ENCODE data around the gene ALPI. TPM values are rescaled to one million over a fixed set of nuclear protein-coding genes. Genes with fewer than 3 reads are reported as not detected.

The ALPI gene
- total and polyA plus RNA-seq, 2 donors (not counting 3 experiments of a cell fraction or from before 2014, with no cell fraction given): not detected

DNA sequence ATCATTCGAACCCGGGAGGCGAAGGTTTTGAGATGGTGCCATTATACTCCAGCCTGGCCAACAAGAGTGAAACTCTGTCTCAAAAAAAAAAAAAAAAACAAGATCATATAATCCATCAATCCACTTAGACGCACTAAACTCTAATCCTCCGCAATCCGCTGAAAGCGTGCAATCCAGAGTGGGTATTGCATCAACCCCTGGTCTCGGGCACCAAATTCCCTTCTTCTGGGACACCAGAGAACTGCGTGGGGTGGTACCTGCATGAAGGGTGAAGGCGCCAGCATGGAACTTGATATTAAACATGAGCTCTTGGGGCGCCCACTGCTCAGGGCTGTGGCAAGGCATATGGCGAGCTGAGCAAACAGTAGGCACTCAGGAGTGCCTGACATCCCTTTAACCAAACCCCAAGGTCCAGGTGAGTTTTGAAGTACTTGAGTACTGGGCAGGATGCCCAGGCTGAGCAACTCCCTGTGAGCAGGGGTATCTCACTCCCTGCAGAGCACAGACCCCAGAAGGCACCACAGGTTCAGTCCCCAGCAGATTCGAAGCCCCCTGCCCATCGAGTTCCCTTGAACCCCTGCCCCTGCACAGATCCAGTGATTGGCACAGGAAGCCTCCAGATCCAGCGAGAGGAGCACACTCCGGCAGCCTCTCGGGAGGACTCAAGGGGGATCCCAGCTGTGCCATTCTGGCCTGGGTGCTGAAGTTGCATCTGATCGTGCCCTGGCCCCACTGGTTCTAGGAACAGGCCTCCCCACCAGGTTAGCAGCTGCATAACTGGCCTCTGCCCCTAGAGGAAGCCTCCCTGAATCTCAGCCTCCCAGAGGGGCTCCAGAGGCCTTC is 8.0 kb downstream of the ALPI start:
- no peaks in the 10 kb centered on the region for H3K4me1 ChIP-seq (ENCODE audit: control insufficient read depth, extremely low read depth, insufficient read depth, low read length)
- no TSS peak for BruUV-seq (replicated peaks)

DNA sequence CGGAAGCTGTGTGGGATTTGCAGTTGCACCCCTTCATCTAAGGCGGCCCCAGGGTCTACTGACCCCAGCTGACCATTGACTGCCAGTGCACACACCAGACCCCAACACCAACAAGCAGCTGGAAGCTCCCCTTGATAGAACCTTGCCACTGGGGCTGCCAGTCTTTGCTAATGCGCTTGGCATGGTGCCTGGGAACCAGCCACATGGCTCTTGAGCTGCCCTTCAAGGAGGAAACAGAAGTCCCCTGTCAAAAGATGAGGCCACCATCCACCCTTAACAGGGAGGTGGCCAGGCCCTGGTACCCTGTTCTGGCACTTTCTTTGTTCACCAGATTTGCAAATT is 8.6 kb downstream of the ALPI start:
- BruUV-seq (replicated peaks): no TSS peak
- H3K9me3 ChIP-seq (replicated peaks; ENCODE audit: control insufficient read depth, insufficient read depth, low read length): no peaks in the 10 kb centered on the region
- H3K9ac ChIP-seq (replicated peaks; ENCODE audit: extremely low read depth, insufficient read depth, low read length): no peak overlapping the region
- intact Hi-C loops (cut with micrococcal nuclease): no loop called here
- H3K27me3 ChIP-seq (ENCODE audit: control insufficient read depth in 2 of 2, insufficient read depth in 2 of 2, low read length in 2 of 2): peaks cover 0 to 8% of the 10 kb centered on the region in 2 experiments
- no peak for DNase-seq (ENCODE audit: low read depth, low spot score)
- ChIA-PET CTCF (interaction anchor here (1.0 to 1.5 kb wide), 3 partner anchors 10 to 60 kb away, joined by 3 to 5 read pairs (median 3); no protein-coding TSS in a partner anchor), POLR2A (no interaction called here)
- no peaks in the 10 kb centered on the region for H3K4me1 ChIP-seq (ENCODE audit: control insufficient read depth, extremely low read depth, insufficient read depth, low read length)
- no peaks in the 10 kb centered on the region for H3K79me2 ChIP-seq (ENCODE audit: control insufficient read depth, insufficient read depth, low read length)
- H3K9me1 ChIP-seq (replicated peaks; ENCODE audit: control insufficient read depth, extremely low read depth, insufficient read depth, low read length): no peaks in the 10 kb centered on the region
- H3K4me3 ChIP-seq (replicated peaks in 1 of 3; ENCODE audit: insufficient read depth in 1 of 3, low read depth in 1 of 3, low read length in 3 of 3): no peak overlapping the region
- no peak for FAIRE-seq
- no peak for TF ChIP-seq EZH2 (IDR thresholded peaks at IDR 0.05; ENCODE audit: borderline replicate concordance, low read depth, low read length, severe bottlenecking)
- TF ChIP-seq GATA2 (IDR thresholded peaks at IDR 0.05; ENCODE audit: insufficient read depth, insufficient read length, low read depth, low read length): no peak
- TF ChIP-seq POLR2A (IDR thresholded peaks at IDR 0.05; ENCODE audit: low read depth, low read length): no peak
- no peak for TF ChIP-seq FOS (IDR thresholded peaks at IDR 0.05; ENCODE audit: borderline replicate concordance, insufficient read depth, low read length)
- TF ChIP-seq, protein P1, sequence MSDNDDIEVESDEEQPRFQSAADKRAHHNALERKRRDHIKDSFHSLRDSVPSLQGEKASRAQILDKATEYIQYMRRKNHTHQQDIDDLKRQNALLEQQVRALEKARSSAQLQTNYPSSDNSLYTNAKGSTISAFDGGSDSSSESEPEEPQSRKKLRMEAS (IDR thresholded peaks at IDR 0.05; ENCODE audit: insufficient read depth, insufficient read length): no peak
- no peak for TF ChIP-seq MYC (IDR thresholded peaks at IDR 0.05; ENCODE audit: low read depth, low read length)
- no peaks in the 10 kb centered on the region for H4K20me1 ChIP-seq (replicated peaks; ENCODE audit: control insufficient read depth, extremely low read depth, insufficient read depth, low read length)
- no peaks in the 10 kb centered on the region for H3K36me3 ChIP-seq (ENCODE audit: control insufficient read depth in 2 of 2, extremely low read depth in 1 of 2, insufficient read depth in 2 of 2, low read length in 2 of 2)
- dilution Hi-C loops (cut with MboI; ENCODE audit: extremely low pct_ligation_motif_present, low sequenced_read_pairs): no loop called here
- no peak overlapping the region for H3K4me2 ChIP-seq (ENCODE audit: insufficient read depth, low read length)
- H3K27ac ChIP-seq (ENCODE audit: insufficient read depth, low read depth, low read length): no peak overlapping the region
- H2AFZ ChIP-seq (ENCODE audit: low read depth, low read length): no peak overlapping the region

More for the DNA sequence above, 8.0 kb downstream of the ALPI start:
- Histone ChIP-seq H3K4me3 (replicated peaks in 1 of 3; ENCODE audit: insufficient read depth in 1 of 3, low read depth in 1 of 3, low read length in 3 of 3) (no peak overlapping the region), H3K36me3 (ENCODE audit: control insufficient read depth in 2 of 2, extremely low read depth in 1 of 2, insufficient read depth in 2 of 2, low read length in 2 of 2) (no peaks in the 10 kb centered on the region), H3K79me2 (ENCODE audit: control insufficient read depth, insufficient read depth, low read length) (no peaks in the 10 kb centered on the region), H3K27me3 (ENCODE audit: control insufficient read depth in 2 of 2, insufficient read depth in 2 of 2, low read length in 2 of 2) (peaks cover 2 to 8% of the 10 kb centered on the region in 2 experiments), H3K9me3 (replicated peaks; ENCODE audit: control insufficient read depth, insufficient read depth, low read length) (no peaks in the 10 kb centered on the region), H3K27ac (ENCODE audit: insufficient read depth, low read depth, low read length) (no peak overlapping the region), H4K20me1 (replicated peaks; ENCODE audit: control insufficient read depth, extremely low read depth, insufficient read depth, low read length) (no peaks in the 10 kb centered on the region), H3K9me1 (replicated peaks; ENCODE audit: control insufficient read depth, extremely low read depth, insufficient read depth, low read length) (no peaks in the 10 kb centered on the region), H3K4me2 (ENCODE audit: insufficient read depth, low read length) (no peak overlapping the region), H3K9ac (replicated peaks; ENCODE audit: extremely low read depth, insufficient read depth, low read length) (no peak overlapping the region), H2AFZ (ENCODE audit: low read depth, low read length) (no peak overlapping the region)
- no peak for FAIRE-seq
- no peak for DNase-seq (ENCODE audit: low read depth, low spot score)
- CTCF ChIA-PET: interaction anchor here (1.0 to 2.0 kb wide), 4 partner anchors 10 to 60 kb away, joined by 3 to 5 read pairs (median 4); no protein-coding TSS in a partner anchor
- TF ChIP-seq, protein P1 (IDR thresholded peaks at IDR 0.05; ENCODE audit: insufficient read depth, insufficient read length): no peak
- TF ChIP-seq FOS (IDR thresholded peaks at IDR 0.05; ENCODE audit: borderline replicate concordance, insufficient read depth, low read length) (no peak), GATA2 (IDR thresholded peaks at IDR 0.05; ENCODE audit: insufficient read depth, insufficient read length, low read depth, low read length) (no peak), POLR2AphosphoS5 (IDR thresholded peaks at IDR 0.05; ENCODE audit: insufficient read depth, low read depth, low read length) (no peak), JUN (IDR thresholded peaks at IDR 0.05; ENCODE audit: borderline replicate concordance, insufficient read depth, insufficient read length, low read depth) (no peak)
- POLR2A ChIA-PET: no interaction called here
- intact Hi-C loops (cut with micrococcal nuclease) (no loop called here), dilution Hi-C loops (cut with MboI; ENCODE audit: extremely low pct_ligation_motif_present, low sequenced_read_pairs) (no loop called here)

Measured in endothelial cell of umbilical vein (primary cell).